ENCODE data around the gene IRF1.
"Not testable (repeated sequence)": the region's sequence is repeated elsewhere in the genome, so short reads cannot be mapped to it uniquely, and the experiment has no call there.

Gene IRF1

DNA sequence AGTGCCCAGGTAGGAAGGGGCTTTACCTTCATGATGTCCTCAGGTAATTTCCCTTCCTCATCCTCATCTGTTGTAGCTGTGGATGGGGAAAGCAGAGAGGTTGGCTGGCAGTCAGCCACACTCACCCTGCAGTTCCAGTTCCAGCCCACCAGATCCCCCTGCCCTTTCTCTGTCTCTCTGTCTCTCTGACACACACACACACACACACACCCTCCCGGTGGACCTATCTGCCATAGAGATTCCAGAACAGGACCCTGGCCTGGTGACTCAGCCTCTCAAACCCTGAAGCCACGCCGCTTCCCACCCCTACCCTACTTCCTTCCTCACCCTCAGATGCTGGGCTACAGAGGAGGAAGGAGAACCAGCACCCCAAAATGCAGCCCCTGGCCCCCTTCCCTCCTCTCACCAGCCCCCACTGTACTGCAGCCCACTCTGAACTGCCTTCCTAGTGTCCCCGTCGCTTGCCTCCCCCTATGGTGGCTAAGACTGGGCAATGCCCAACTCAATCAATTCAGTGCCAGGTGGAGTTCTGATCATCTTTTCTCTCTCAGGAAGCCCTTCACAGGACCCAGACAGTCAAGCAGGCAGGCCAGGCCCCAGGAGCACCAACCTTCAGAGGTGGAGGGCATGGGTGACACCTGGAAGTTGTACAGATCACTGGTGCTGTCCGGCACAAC, 4.8 kb downstream of the IRF1 start:
- Histone ChIP-seq H3K14ac (ENCODE audit: low read length in 2 of 2) (no peak overlapping the region), H3K9me3 (ENCODE audit: control insufficient read depth, low read length) (no peaks in the 10 kb centered on the region), H2BK120ac (ENCODE audit: low read depth, low read length) (no peak overlapping the region), H2BK12ac (ENCODE audit: low read length in 2 of 2) (no peak overlapping the region), H3K27me3 (ENCODE audit: control insufficient read depth in 1 of 2, insufficient read depth in 1 of 2, low read length in 2 of 2) (no peaks in the 10 kb centered on the region), H3K4me3 (ENCODE audit: insufficient read depth in 1 of 2, low read depth in 1 of 2, low read length in 2 of 2) (no peak overlapping the region), H3K36me3 (ENCODE audit: control insufficient read depth in 1 of 2, insufficient read depth in 2 of 2, low read depth in 1 of 2, low read length in 2 of 2) (peaks cover 61 to 68% of the 10 kb centered on the region in 2 experiments), H4K91ac (ENCODE audit: low read length) (no peak overlapping the region), H3K79me1 (replicated peaks; ENCODE audit: low read length, poor library complexity, severe bottlenecking) (peaks cover 26% of the 10 kb centered on the region), H3K18ac (ENCODE audit: low read depth in 1 of 2, low read length in 2 of 2) (no peak overlapping the region), H2BK5ac (ENCODE audit: low read depth, low read length, poor library complexity, severe bottlenecking) (no peak overlapping the region), H2BK15ac (ENCODE audit: low read depth, poor library complexity, severe bottlenecking) (no peak overlapping the region), H3K4me2 (ENCODE audit: low read length, poor library complexity, severe bottlenecking) (no peak overlapping the region), H3K4me1 (ENCODE audit: control insufficient read depth, insufficient read depth, low read depth, low read length) (peaks cover 30% of the 10 kb centered on the region), H2AK5ac (ENCODE audit: low read length, severe bottlenecking) (no peak overlapping the region), H3K4ac (ENCODE audit: low read depth in 1 of 2, low read length in 2 of 2) (no peak overlapping the region), H3K9ac (ENCODE audit: low read length) (no peak overlapping the region), H2AFZ (ENCODE audit: low read depth, low read length) (no peak overlapping the region), H4K8ac (ENCODE audit: low read length) (no peak overlapping the region), H3K23ac (ENCODE audit: low read length in 2 of 2) (no peak overlapping the region), H3K27ac (ENCODE audit: low read length, poor library complexity, severe bottlenecking) (no peak overlapping the region)
- no peak for DNase-seq
- WGBS, result 63% methylated on average over 6 of the region's 6 CpGs

DNA sequence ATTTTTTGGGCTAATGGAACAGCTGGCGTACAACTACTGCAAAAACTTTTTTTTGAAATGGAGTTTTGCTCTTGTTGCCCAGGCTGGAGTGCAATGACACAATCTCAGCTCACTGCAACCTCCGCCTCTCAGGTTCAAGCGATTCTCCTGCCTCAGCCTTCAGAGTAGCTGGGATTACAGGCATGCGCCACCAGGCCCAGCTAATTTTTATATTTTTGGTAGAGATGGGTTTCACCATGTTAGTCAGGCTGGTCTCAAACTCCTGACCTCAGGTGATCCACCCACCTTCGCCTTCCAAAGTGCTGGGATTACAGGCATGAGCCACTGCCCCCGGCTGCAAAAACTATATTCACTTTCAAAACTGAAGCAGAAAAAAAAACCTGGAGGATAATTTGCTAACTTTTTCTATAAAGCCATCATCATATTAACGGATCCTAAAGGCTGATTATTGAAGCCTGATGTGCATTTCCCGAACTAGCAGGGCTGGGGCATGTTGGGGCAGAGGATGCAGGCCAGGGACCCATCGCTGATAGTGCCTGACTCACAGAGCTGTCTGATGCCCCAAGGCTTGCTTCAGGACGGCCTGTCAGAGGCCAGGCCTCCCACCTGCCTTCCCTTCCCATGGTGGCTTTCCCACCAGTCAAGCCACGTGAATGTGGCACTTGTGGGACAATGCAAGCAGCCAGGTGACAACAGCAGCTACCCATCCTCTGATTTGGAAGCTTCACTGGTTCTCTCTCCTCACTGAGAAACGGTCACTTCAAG, 5.5 kb downstream of the IRF1 start:
- H3K23ac ChIP-seq (ENCODE audit: low read length in 2 of 2), result peak overlapping the region in 1 of 2 experiments; percentile 41
- peaks cover 30% of the 10 kb centered on the region for H3K4me1 ChIP-seq (ENCODE audit: control insufficient read depth, insufficient read depth, low read depth, low read length)
- not testable (repeated sequence) for H4K8ac ChIP-seq (ENCODE audit: low read length); H2BK15ac ChIP-seq (ENCODE audit: low read depth, poor library complexity, severe bottlenecking); H2AFZ ChIP-seq (ENCODE audit: low read depth, low read length); H3K18ac ChIP-seq (ENCODE audit: low read depth in 1 of 2, low read length in 2 of 2); H3K27me3 ChIP-seq (ENCODE audit: control insufficient read depth in 1 of 2, insufficient read depth in 1 of 2, low read length in 2 of 2); DNase-seq; H3K4me2 ChIP-seq (ENCODE audit: low read length, poor library complexity, severe bottlenecking); H3K4me3 ChIP-seq (ENCODE audit: insufficient read depth in 1 of 2, low read depth in 1 of 2, low read length in 2 of 2); H3K27ac ChIP-seq (ENCODE audit: low read length, poor library complexity, severe bottlenecking); H3K9ac ChIP-seq (ENCODE audit: low read length); H3K4ac ChIP-seq (ENCODE audit: low read depth in 1 of 2, low read length in 2 of 2); H2BK12ac ChIP-seq (ENCODE audit: low read length in 2 of 2); H2AK5ac ChIP-seq (ENCODE audit: low read length, severe bottlenecking); H2BK120ac ChIP-seq (ENCODE audit: low read depth, low read length); H3K9me3 ChIP-seq (ENCODE audit: control insufficient read depth, low read length); H3K14ac ChIP-seq (ENCODE audit: low read length in 2 of 2); H4K91ac ChIP-seq (ENCODE audit: low read length); H2BK5ac ChIP-seq (ENCODE audit: low read depth, low read length, poor library complexity, severe bottlenecking)
- peaks cover 63 to 68% of the 10 kb centered on the region in 2 experiments for H3K36me3 ChIP-seq (ENCODE audit: control insufficient read depth in 1 of 2, insufficient read depth in 2 of 2, low read depth in 1 of 2, low read length in 2 of 2)
- WGBS, result 98% methylated on average over 11 of the region's 12 CpGs
- peaks cover 26% of the 10 kb centered on the region for H3K79me1 ChIP-seq (replicated peaks; ENCODE audit: low read length, poor library complexity, severe bottlenecking)

DNA sequence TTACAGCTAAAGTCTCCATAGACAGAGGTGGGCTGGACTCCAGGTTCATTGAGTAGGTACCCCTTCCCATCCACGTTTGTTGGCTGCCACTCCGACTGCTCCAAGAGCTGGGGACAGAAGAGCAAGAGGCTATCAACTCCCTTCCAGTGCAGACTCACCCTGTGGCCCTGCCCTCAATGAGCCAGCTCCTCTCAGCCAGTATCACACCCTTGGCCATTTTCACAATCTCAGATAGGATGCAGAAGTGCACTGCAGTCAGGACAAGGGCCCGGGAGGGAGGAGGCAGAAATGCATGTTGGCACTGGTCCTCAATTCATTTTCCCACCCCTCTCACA, 6.2 kb downstream of the IRF1 start:
- H2BK15ac ChIP-seq (ENCODE audit: low read depth, poor library complexity, severe bottlenecking), result no peak overlapping the region
- no peak overlapping the region for H2BK12ac ChIP-seq (ENCODE audit: low read length in 2 of 2)
- H3K9me3 ChIP-seq (ENCODE audit: control insufficient read depth, low read length), result no peaks in the 10 kb centered on the region
- H3K4me2 ChIP-seq (ENCODE audit: low read length, poor library complexity, severe bottlenecking), result no peak overlapping the region
- H4K8ac ChIP-seq (ENCODE audit: low read length), result no peak overlapping the region
- H3K36me3 ChIP-seq (ENCODE audit: control insufficient read depth in 1 of 2, insufficient read depth in 2 of 2, low read depth in 1 of 2, low read length in 2 of 2), result peaks cover 63 to 68% of the 10 kb centered on the region in 2 experiments
- WGBS, result 97% methylated on average over 3 of the region's 3 CpGs
- peaks cover 26% of the 10 kb centered on the region for H3K79me1 ChIP-seq (replicated peaks; ENCODE audit: low read length, poor library complexity, severe bottlenecking)
- H3K4me3 ChIP-seq (ENCODE audit: insufficient read depth in 1 of 2, low read depth in 1 of 2, low read length in 2 of 2), result no peak overlapping the region
- no peak overlapping the region for H3K9ac ChIP-seq (ENCODE audit: low read length)
- H3K14ac ChIP-seq (ENCODE audit: low read length in 2 of 2), result no peak overlapping the region
- no peak overlapping the region for H3K4ac ChIP-seq (ENCODE audit: low read depth in 1 of 2, low read length in 2 of 2)
- H2BK120ac ChIP-seq (ENCODE audit: low read depth, low read length), result no peak overlapping the region
- no peak overlapping the region for H3K27ac ChIP-seq (ENCODE audit: low read length, poor library complexity, severe bottlenecking)
- no peak overlapping the region for H2AFZ ChIP-seq (ENCODE audit: low read depth, low read length)
- DNase-seq, result no peak
- no peak overlapping the region for H3K18ac ChIP-seq (ENCODE audit: low read depth in 1 of 2, low read length in 2 of 2)
- peaks cover 29% of the 10 kb centered on the region for H3K4me1 ChIP-seq (ENCODE audit: control insufficient read depth, insufficient read depth, low read depth, low read length)
- no peak overlapping the region for H4K91ac ChIP-seq (ENCODE audit: low read length)
- no peak overlapping the region for H3K23ac ChIP-seq (ENCODE audit: low read length in 2 of 2)
- no peaks in the 10 kb centered on the region for H3K27me3 ChIP-seq (ENCODE audit: control insufficient read depth in 1 of 2, insufficient read depth in 1 of 2, low read length in 2 of 2)
- no peak overlapping the region for H2AK5ac ChIP-seq (ENCODE audit: low read length, severe bottlenecking)
- H2BK5ac ChIP-seq (ENCODE audit: low read depth, low read length, poor library complexity, severe bottlenecking), result no peak overlapping the region

DNA sequence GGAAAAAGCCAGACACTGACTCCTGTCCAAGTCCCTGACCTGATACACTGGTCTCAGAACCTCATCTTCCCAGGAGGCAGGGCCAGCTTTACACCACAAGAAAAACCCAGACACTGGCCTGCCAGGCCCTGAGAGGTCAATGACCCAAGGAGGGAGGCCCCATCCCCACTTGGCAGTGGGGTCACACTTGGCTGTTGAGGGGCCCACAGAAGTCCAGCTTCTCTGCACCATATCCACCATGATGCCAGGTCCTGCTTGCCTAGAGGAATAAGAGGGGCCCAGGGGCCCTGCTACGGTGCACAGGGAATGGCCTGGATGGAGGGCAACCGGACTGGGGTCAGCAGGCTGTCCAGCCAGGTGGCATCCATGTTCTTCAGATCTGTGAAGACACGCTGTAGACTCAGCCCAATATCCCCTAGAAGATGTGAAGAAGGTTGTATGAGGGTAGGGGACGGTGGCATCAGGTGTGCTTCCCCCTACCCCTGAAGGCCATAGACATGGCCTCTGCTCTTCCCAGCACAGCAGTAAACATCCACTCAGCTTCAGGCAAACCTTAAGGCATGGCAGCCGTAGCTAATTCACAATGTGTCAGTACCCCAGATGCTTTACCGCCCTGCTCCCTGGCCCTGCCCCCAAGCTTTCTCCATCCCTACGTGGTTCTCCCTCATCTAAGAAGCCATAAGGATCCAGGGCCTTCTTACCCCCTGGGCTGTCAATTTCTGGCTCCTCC, 6.7 kb downstream of the IRF1 start:
- no peak overlapping the region for H3K18ac ChIP-seq (ENCODE audit: low read depth in 1 of 2, low read length in 2 of 2)
- H2BK120ac ChIP-seq (ENCODE audit: low read depth, low read length), result no peak overlapping the region
- H4K91ac ChIP-seq (ENCODE audit: low read length), result no peak overlapping the region
- DNase-seq, result no peak
- peaks cover 26% of the 10 kb centered on the region for H3K79me1 ChIP-seq (replicated peaks; ENCODE audit: low read length, poor library complexity, severe bottlenecking)
- no peak overlapping the region for H3K4me3 ChIP-seq (ENCODE audit: insufficient read depth in 1 of 2, low read depth in 1 of 2, low read length in 2 of 2)
- no peak overlapping the region for H3K4me2 ChIP-seq (ENCODE audit: low read length, poor library complexity, severe bottlenecking)
- H3K4ac ChIP-seq (ENCODE audit: low read depth in 1 of 2, low read length in 2 of 2), result no peak overlapping the region
- peak overlapping the region; percentile 15 for H4K8ac ChIP-seq (ENCODE audit: low read length)
- H3K27me3 ChIP-seq (ENCODE audit: control insufficient read depth in 1 of 2, insufficient read depth in 1 of 2, low read length in 2 of 2), result no peaks in the 10 kb centered on the region
- H2BK15ac ChIP-seq (ENCODE audit: low read depth, poor library complexity, severe bottlenecking), result no peak overlapping the region
- H3K4me1 ChIP-seq (ENCODE audit: control insufficient read depth, insufficient read depth, low read depth, low read length), result peaks cover 25% of the 10 kb centered on the region
- no peak overlapping the region for H2BK5ac ChIP-seq (ENCODE audit: low read depth, low read length, poor library complexity, severe bottlenecking)
- no peak overlapping the region for H3K27ac ChIP-seq (ENCODE audit: low read length, poor library complexity, severe bottlenecking)
- no peak overlapping the region for H3K14ac ChIP-seq (ENCODE audit: low read length in 2 of 2)
- H2AFZ ChIP-seq (ENCODE audit: low read depth, low read length), result no peak overlapping the region
- H3K9ac ChIP-seq (ENCODE audit: low read length), result no peak overlapping the region
- H2AK5ac ChIP-seq (ENCODE audit: low read length, severe bottlenecking), result no peak overlapping the region
- no peak overlapping the region for H3K23ac ChIP-seq (ENCODE audit: low read length in 2 of 2)
- H3K9me3 ChIP-seq (ENCODE audit: control insufficient read depth, low read length), result no peaks in the 10 kb centered on the region
- 90% methylated on average over 7 of the region's 7 CpGs for WGBS
- peak overlapping the region in 1 of 2 experiments; percentile 11 for H2BK12ac ChIP-seq (ENCODE audit: low read length in 2 of 2)
- H3K36me3 ChIP-seq (ENCODE audit: control insufficient read depth in 1 of 2, insufficient read depth in 2 of 2, low read depth in 1 of 2, low read length in 2 of 2), result peaks cover 60 to 64% of the 10 kb centered on the region in 2 experiments
